Renal cortical epithelial cell (primary cell): ENCODE data around the gene KCNF1. TPM values are rescaled to one million over a fixed set of nuclear protein-coding genes. Genes with fewer than 3 reads are reported as not detected.

ENCODE experiments used
- total RNA-seq: library from RNA; depleted of rRNA; stranded (reverse); fragments of >200 nt; gene quantifications from 2 replicates; pipeline ENCODE4 v1.2.3, GENCODE V29; 2014

Gene KCNF1
- total RNA-seq, 1 donor from 2014 or later: not detected

Other genes with a start within 250 kb of the KCNF1 start
- gene NOL10, start 222.0 kb upstream of the KCNF1 start, total RNA-seq: 37.9 and 38.3 TPM in 2 replicates
- gene ATP6V1C2, start 190.3 kb upstream of the KCNF1 start, total RNA-seq: under 0.01 and 0.05 TPM in 2 replicates
- 555 and 641 TPM in 2 replicates for gene PDIA6, start 99.1 kb upstream of the KCNF1 start, total RNA-seq
- 36.1 and 81.1 TPM in 2 replicates for gene SLC66A3, start 243.5 kb downstream of the KCNF1 start, total RNA-seq